Trophoblast cell (in vitro differentiated cells and primary cell): ENCODE results near the gene PEPD.

ENCODE experiments used
- DNase-seq, 2 donors: peaks; one replicate each; pipeline ENCODE4 v3.0.0-alpha.2; 2016
- H2AFZ ChIP-seq: 2 replicates; pipeline ENCODE4 v1.6.1; 2013; ENCODE audit warnings: low read length, moderate library complexity, mild to moderate bottlenecking; ENCODE audit not compliant: insufficient read depth, poor library complexity
- H2AK5ac ChIP-seq: 2 replicates; pipeline ENCODE4 v1.6.1; 2013; ENCODE audit warnings: mild to moderate bottlenecking, low read length
- H2BK120ac ChIP-seq: 2 replicates; pipeline ENCODE4 v1.6.1; 2013; ENCODE audit warnings: low read length, mild to moderate bottlenecking, moderate library complexity; ENCODE audit not compliant: insufficient read depth, poor library complexity
- H2BK12ac ChIP-seq: 2 replicates; pipeline ENCODE4 v1.6.1; 2013; ENCODE audit warnings: mild to moderate bottlenecking, low read length, moderate library complexity
- H2BK5ac ChIP-seq: 2 replicates; pipeline ENCODE4 v1.6.1; 2013; ENCODE audit warnings: low read length, low read depth, moderate library complexity, mild to moderate bottlenecking; ENCODE audit not compliant: poor library complexity
- H3K14ac ChIP-seq: 2 replicates; pipeline ENCODE4 v1.6.1; 2013; ENCODE audit warnings: mild to moderate bottlenecking, low read length
- H3K18ac ChIP-seq: 2 replicates; pipeline ENCODE4 v1.6.1; 2013; ENCODE audit warnings: mild to moderate bottlenecking, low read length
- H3K23ac ChIP-seq: 2 replicates; pipeline ENCODE4 v1.6.1; 2013; ENCODE audit warnings: low read length
- H3K27ac ChIP-seq: 2 replicates; pipeline ENCODE4 v1.5.1; 2013; ENCODE audit warnings: low read depth, mild to moderate bottlenecking, inconsistent platforms, low read length, moderate library complexity
- H3K27me3 ChIP-seq: 2 replicates; pipeline ENCODE4 v1.6.1; 2013; ENCODE audit warnings: inconsistent platforms, mild to moderate bottlenecking, low read length, moderate library complexity; ENCODE audit not compliant: insufficient read depth
- H3K36me3 ChIP-seq, 2 experiments: 1 replicate in 1 of 2; 2 replicates in 1 of 2; pipeline ENCODE4 v1.6.1; 2013; ENCODE audit warnings: low read length in 2 of 2, mild to moderate bottlenecking in 2 of 2, moderate library complexity in 1 of 2; ENCODE audit not compliant: insufficient read depth in 2 of 2, control insufficient read depth in 1 of 2
- H3K4ac ChIP-seq: 2 replicates; pipeline ENCODE4 v1.6.1; 2013; ENCODE audit warnings: low read depth, mild to moderate bottlenecking, low read length, moderate library complexity
- H3K4me1 ChIP-seq, 2 experiments: 1 replicate in 1 of 2; 2 replicates in 1 of 2; pipeline ENCODE4 v1.6.1; 2013; ENCODE audit warnings: low read length in 2 of 2, mild to moderate bottlenecking in 2 of 2, moderate library complexity in 1 of 2; ENCODE audit not compliant: insufficient read depth in 2 of 2, control insufficient read depth in 1 of 2
- H3K4me2 ChIP-seq: 2 replicates; pipeline ENCODE4 v1.6.1; 2013; ENCODE audit warnings: inconsistent platforms, mild to moderate bottlenecking, low read length, moderate library complexity
- H3K4me3 ChIP-seq: 2 replicates; pipeline ENCODE4 v1.5.1; 2013; ENCODE audit warnings: mild to moderate bottlenecking, low read depth, low read length, inconsistent platforms
- H3K79me1 ChIP-seq: one replicate; pipeline ENCODE4 v1.6.1; 2013; ENCODE audit warnings: low read length
- H3K79me2 ChIP-seq: 2 replicates; pipeline ENCODE4 v1.6.1; 2013; ENCODE audit warnings: low read length, mild to moderate bottlenecking; ENCODE audit not compliant: control insufficient read depth, insufficient read depth, poor library complexity
- H3K9ac ChIP-seq: 2 replicates; pipeline ENCODE4 v1.6.1; 2013; ENCODE audit warnings: mild to moderate bottlenecking, low read length
- H3K9me3 ChIP-seq: 2 replicates; pipeline ENCODE4 v1.6.1; 2013; ENCODE audit warnings: low read depth, mild to moderate bottlenecking, control low read depth, inconsistent platforms, low read length; ENCODE audit not compliant: insufficient read depth
- H4K12ac ChIP-seq: 2 replicates; pipeline ENCODE4 v1.6.1; 2013; ENCODE audit warnings: low read depth, mild to moderate bottlenecking, low read length, moderate library complexity
- H4K8ac ChIP-seq: 2 replicates; pipeline ENCODE4 v1.6.1; 2013; ENCODE audit warnings: low read depth, mild to moderate bottlenecking, low read length, moderate library complexity
- H4K91ac ChIP-seq: one replicate; pipeline ENCODE4 v1.6.1; 2013; ENCODE audit warnings: low read depth, mild to moderate bottlenecking, low read length, moderate library complexity
- WGBS: extraction: QIAGEN DNeasy Blood & Tissue Kit; methylation state at CpG from one replicate; pipeline ENCODE4 v1.1.7; 2013; ENCODE audit warnings: missing lambda C conversion rate; ENCODE audit not compliant: insufficient read length, insufficient coverage; ENCODE audit errors: extremely low coverage; 5-methylcytosine and 5-hydroxymethylcytosine counted together

The PEPD gene

GRCh38 chr19:33390101-33390907 lies 131.3 kb downstream of the PEPD start:
- no peak for DNase-seq

DNA sequence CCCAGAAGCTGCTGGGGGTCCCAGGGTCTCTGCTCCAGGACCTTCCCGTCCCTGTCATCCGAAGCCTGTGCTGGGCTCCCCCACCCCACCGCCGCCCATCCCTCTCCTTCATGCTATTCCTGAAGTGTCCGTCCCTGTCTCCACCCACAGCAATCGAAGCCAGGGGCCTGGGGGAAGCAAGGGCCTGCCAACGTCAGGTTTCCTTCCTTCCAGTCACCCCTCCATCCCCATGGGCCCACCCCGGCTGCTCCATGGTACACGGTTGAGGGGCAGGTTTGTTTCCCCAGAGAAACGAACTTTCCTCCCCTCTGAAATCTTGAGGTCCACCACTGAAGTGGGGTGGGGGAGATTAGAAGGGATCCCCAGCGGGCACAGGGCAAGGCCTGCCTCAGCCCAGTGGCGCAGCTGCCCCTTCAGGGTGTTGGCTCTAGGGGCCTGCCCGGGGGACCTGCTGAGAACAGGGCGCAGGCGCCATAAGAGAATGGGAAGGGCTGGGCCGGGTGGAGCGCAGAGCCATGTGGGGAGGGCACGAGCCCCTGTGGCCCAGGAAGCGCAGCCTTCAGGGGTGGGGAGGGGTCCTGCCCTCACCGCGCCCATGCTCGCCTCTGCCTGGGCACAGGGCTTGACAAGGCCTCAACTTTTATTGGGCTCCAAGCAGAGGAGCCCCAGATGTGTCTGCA lies 132.0 kb downstream of the PEPD start:
- no peak for DNase-seq
- Histone ChIP-seq H3K18ac (no peak overlapping the region), H3K79me1 (no peaks in the 10 kb centered on the region), H3K9ac (no peak overlapping the region), H3K4me3 (no peak overlapping the region), H3K27me3 (no peaks in the 10 kb centered on the region), H2BK12ac (no peak overlapping the region), H4K12ac (no peak overlapping the region), H3K79me2 (no peaks in the 10 kb centered on the region), H4K91ac (no peak overlapping the region), H3K23ac (no peak overlapping the region), H2AK5ac (no peak overlapping the region), H3K4me2 (no peak overlapping the region), H2BK5ac (no peak overlapping the region), H3K36me3 (peaks cover 6 to 17% of the 10 kb centered on the region in 2 experiments), H2AFZ (no peak overlapping the region), H3K27ac (no peak overlapping the region), H4K8ac (no peak overlapping the region), H3K4ac (no peak overlapping the region), H2BK120ac (no peak overlapping the region), H3K4me1 (peaks cover 0 to 3% of the 10 kb centered on the region in 2 experiments), H3K14ac (no peak overlapping the region), H3K9me3 (peaks cover 2% of the 10 kb centered on the region)
- WGBS: no CpG with 5 or more reads among the region's 22 CpGs

More at GRCh38 chr19:33390101-33390907, 131.3 kb downstream of the PEPD start:
- Histone ChIP-seq H3K4me3 (no peak overlapping the region), H3K79me1 (no peaks in the 10 kb centered on the region), H3K18ac (no peak overlapping the region), H3K79me2 (no peaks in the 10 kb centered on the region), H2AK5ac (no peak overlapping the region), H3K4me1 (peaks cover 0 to 3% of the 10 kb centered on the region in 2 experiments), H4K8ac (no peak overlapping the region), H2BK5ac (no peak overlapping the region), H3K9me3 (peaks cover 2% of the 10 kb centered on the region), H2BK12ac (no peak overlapping the region), H4K12ac (no peak overlapping the region), H3K27ac (no peak overlapping the region), H2BK120ac (no peak overlapping the region), H3K23ac (no peak overlapping the region), H4K91ac (no peak overlapping the region), H3K14ac (no peak overlapping the region), H3K4ac (no peak overlapping the region), H3K36me3 (peaks cover 6 to 17% of the 10 kb centered on the region in 2 experiments), H3K27me3 (no peaks in the 10 kb centered on the region), H3K9ac (no peak overlapping the region), H2AFZ (no peak overlapping the region), H3K4me2 (no peak overlapping the region)
- WGBS: no CpG with 5 or more reads among the region's 19 CpGs

DNA sequence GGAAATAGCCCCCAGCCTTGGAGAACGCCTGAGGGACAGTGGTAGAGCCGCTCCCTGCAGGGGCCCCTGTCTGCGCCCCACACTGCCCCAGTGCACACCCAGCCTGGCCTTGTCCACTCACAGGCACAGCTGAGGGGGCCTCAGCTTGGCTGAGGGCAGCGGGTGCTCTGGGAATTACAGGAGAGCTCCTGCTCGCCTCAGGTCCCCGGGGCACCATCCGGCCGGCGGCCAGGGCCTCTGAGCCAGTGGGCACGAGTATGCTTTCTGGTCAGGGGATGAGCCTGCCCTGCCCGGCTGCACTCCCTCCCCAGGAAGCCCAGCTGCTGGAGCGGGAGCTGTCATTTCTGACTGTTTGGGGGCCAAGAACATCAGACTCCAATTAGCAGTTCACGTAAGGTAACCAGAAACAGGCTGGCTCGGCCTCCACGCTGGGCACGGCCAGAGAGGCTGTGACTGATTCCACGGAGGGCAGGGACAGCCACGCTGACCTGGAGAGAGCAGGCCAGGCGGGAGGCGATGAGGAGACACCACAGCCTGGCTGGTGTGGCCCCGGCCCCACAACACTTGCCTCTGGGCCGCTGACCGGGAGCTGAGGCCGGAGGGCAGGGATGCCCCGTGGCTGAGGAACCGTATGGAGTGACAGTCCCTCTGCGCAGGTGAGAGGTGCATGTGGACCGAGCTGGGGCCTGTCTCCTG lies 132.7 kb downstream of the PEPD start:
- Histone ChIP-seq H3K79me1 (no peaks in the 10 kb centered on the region), H3K79me2 (no peaks in the 10 kb centered on the region), H4K91ac (no peak overlapping the region), H2AK5ac (no peak overlapping the region), H3K4me1 (peaks cover 0 to 3% of the 10 kb centered on the region in 2 experiments), H2BK5ac (no peak overlapping the region), H3K18ac (no peak overlapping the region), H3K14ac (no peak overlapping the region), H3K27me3 (no peaks in the 10 kb centered on the region), H2AFZ (no peak overlapping the region), H2BK12ac (no peak overlapping the region), H3K9ac (no peak overlapping the region), H2BK120ac (no peak overlapping the region), H3K27ac (no peak overlapping the region), H3K36me3 (peaks cover 6 to 17% of the 10 kb centered on the region in 2 experiments), H4K8ac (no peak overlapping the region), H3K9me3 (peaks cover 2% of the 10 kb centered on the region), H3K4ac (no peak overlapping the region), H3K23ac (no peak overlapping the region), H3K4me2 (no peak overlapping the region), H3K4me3 (no peak overlapping the region), H4K12ac (no peak overlapping the region)
- DNase-seq: no peak
- no CpG with 5 or more reads among the region's 28 CpGs for WGBS

- no peak overlapping the region for H3K9ac ChIP-seq
- H3K9me3 ChIP-seq: peaks cover 2% of the 10 kb centered on the region
- H3K18ac ChIP-seq: no peak overlapping the region
- H2BK5ac ChIP-seq: no peak overlapping the region
- no peak overlapping the region for H2AK5ac ChIP-seq
- no peak overlapping the region for H3K4ac ChIP-seq
- H3K27me3 ChIP-seq: no peaks in the 10 kb centered on the region
- H3K4me1 ChIP-seq: peaks cover 0 to 3% of the 10 kb centered on the region in 2 experiments
- no peaks in the 10 kb centered on the region for H3K79me2 ChIP-seq
- WGBS: no CpG with 5 or more reads among the region's 13 CpGs
- no peak overlapping the region for H4K91ac ChIP-seq
- no peak overlapping the region for H3K4me3 ChIP-seq
- no peak overlapping the region for H3K14ac ChIP-seq
- H3K36me3 ChIP-seq: peaks cover 6 to 17% of the 10 kb centered on the region in 2 experiments
- H3K4me2 ChIP-seq: no peak overlapping the region
- H4K12ac ChIP-seq: no peak overlapping the region
- H2BK120ac ChIP-seq: no peak overlapping the region
- no peak for DNase-seq
- H3K23ac ChIP-seq: no peak overlapping the region
- H2BK12ac ChIP-seq: no peak overlapping the region
- H2AFZ ChIP-seq: no peak overlapping the region
- H3K27ac ChIP-seq: no peak overlapping the region
- no peaks in the 10 kb centered on the region for H3K79me1 ChIP-seq
- no peak overlapping the region for H4K8ac ChIP-seq
Observed at GRCh38 chr19:33388231-33388724, 133.3 kb downstream of the PEPD start.
